Hepatocyte (in vitro differentiated cells): ENCODE results near the gene PABPC3. TPM values are rescaled to one million over a fixed set of nuclear protein-coding genes. Genes with fewer than 3 reads are reported as not detected.

Experiments
- DNase-seq: peaks from one replicate; pipeline ENCODE4 v3.0.0-alpha.2; 2016; ENCODE audit warnings: low spot score
- H2AFZ ChIP-seq: fragments of 200-600 bp; sonication (generic); 2 replicates; pipeline ENCODE4 v1.6.0; 2016; ENCODE audit warnings: antibody characterized with exemption, mild to moderate bottlenecking
- H3K27ac ChIP-seq: fragments of 200-600 bp; sonication (generic); 2 replicates; pipeline ENCODE4 v1.5.1; 2016; ENCODE audit warnings: mild to moderate bottlenecking
- H3K27me3 ChIP-seq: fragments of 200-600 bp; sonication (generic); 2 replicates; pipeline ENCODE4 v1.6.1; 2016
- H3K36me3 ChIP-seq: fragments of 200-600 bp; sonication (generic); replicated peaks from 2 replicates; pipeline ENCODE4 v1.5.1; 2016; ENCODE audit warnings: low read depth; ENCODE audit not compliant: insufficient read depth
- H3K4me1 ChIP-seq: fragments of 200-600 bp; sonication (generic); 2 replicates; pipeline ENCODE4 v1.5.1; 2016; ENCODE audit warnings: mild to moderate bottlenecking, moderate library complexity; ENCODE audit not compliant: insufficient read depth
- H3K4me2 ChIP-seq: fragments of 200-600 bp; sonication (generic); 2 replicates; pipeline ENCODE4 v1.6.0; 2016
- H3K4me3 ChIP-seq: fragments of 200-600 bp; sonication (generic); 2 replicates; pipeline ENCODE4 v1.5.1; 2016; ENCODE audit warnings: mild to moderate bottlenecking
- H3K79me2 ChIP-seq: fragments of 200-600 bp; sonication (generic); 2 replicates; pipeline ENCODE4 v1.6.0; 2017; ENCODE audit warnings: mild to moderate bottlenecking
- H3K9me2 ChIP-seq: fragments of 200-600 bp; sonication (generic); replicated peaks from 2 replicates; pipeline ENCODE4 v1.6.0; 2017; ENCODE audit warnings: mild to moderate bottlenecking; ENCODE audit not compliant: insufficient read depth
- H3K9me3 ChIP-seq: fragments of 200-600 bp; sonication (generic); 2 replicates; pipeline ENCODE4 v1.5.1; 2016; ENCODE audit warnings: low read depth, mild to moderate bottlenecking
- H4K20me1 ChIP-seq: fragments of 200-600 bp; sonication (generic); 2 replicates; pipeline ENCODE4 v1.6.0; 2016; ENCODE audit warnings: mild to moderate bottlenecking; ENCODE audit not compliant: insufficient read depth, poor library complexity, severe bottlenecking
- CTCF ChIP-seq: fragments of 200-600 bp; sonication (generic); IDR thresholded peaks from 2 replicates; pipeline ENCODE4 v1.5.1; 2016; ENCODE audit warnings: antibody characterized with exemption, mild to moderate bottlenecking; ENCODE audit not compliant: poor library complexity
- EZH2 ChIP-seq: fragments of 200-600 bp; sonication (generic); IDR thresholded peaks from 2 replicates; pipeline ENCODE4 v1.6.1; 2016; ENCODE audit warnings: antibody characterized with exemption, mild to moderate bottlenecking, borderline replicate concordance
- EZH2phosphoT487 ChIP-seq: fragments of 200-600 bp; sonication (generic); IDR thresholded peaks from one replicate; pipeline ENCODE4 v1.6.1; 2018; ENCODE audit warnings: antibody characterized with exemption, mild to moderate bottlenecking, low read depth, moderate library complexity; ENCODE audit not compliant: unreplicated experiment, severe bottlenecking
- WGBS: methylation state at CpG from one replicate; pipeline ENCODE4 v1.1.6; 2016; ENCODE audit warnings: low lambda C conversion rate; ENCODE audit errors: missing lambda C conversion rate; 5-methylcytosine and 5-hydroxymethylcytosine counted together
- polyA plus RNA-seq: library from polyadenylated mRNA; unstranded; fragments of >200 nt; fragmentation: Nextera tagmentation; extraction: Ambion mirVana; gene quantifications from 2 replicates; pipeline ENCODE4 v1.2.1, GENCODE V29; 2016
- total RNA-seq: library from RNA; depleted of rRNA; stranded (reverse); fragments of >200 nt; gene quantifications from 2 replicates; pipeline ENCODE4 v1.2.3, GENCODE V29; 2014

PABPC3 gene
- total RNA-seq (0.03 and 0.04 TPM in 2 replicates), polyA plus RNA-seq (0.06 and 0.11 TPM in 2 replicates)

- H3K9me2 ChIP-seq: no peaks in the 10 kb centered on the region
- no peak within 1 kb of the TSS for H3K4me2 ChIP-seq
- no peaks in the 10 kb centered on the region for H3K79me2 ChIP-seq
- WGBS: 98% methylated on average over 45 of the region's 50 CpGs
- TF ChIP-seq EZH2 (no peak), CTCF (no peak), EZH2phosphoT487 (no peak)
- no peak within 1 kb of the TSS for H2AFZ ChIP-seq
- no peaks in the 10 kb centered on the region for H3K36me3 ChIP-seq
- no peak for DNase-seq
- H3K4me3 ChIP-seq: no peak within 1 kb of the TSS
- H4K20me1 ChIP-seq: no peaks in the 10 kb centered on the region
- H3K4me1 ChIP-seq: no peaks in the 10 kb centered on the region
- no peaks in the 10 kb centered on the region for H3K9me3 ChIP-seq
- no peak within 1 kb of the TSS for H3K27ac ChIP-seq
- no peaks in the 10 kb centered on the region for H3K27me3 ChIP-seq
Observed at GRCh38 chr13:25095851-25096453, at the start of gene PABPC3. Gene PABPC3, plus strand, starts transcription at chr13:25096136. Its CDS starts 63 bp downstream, at chr13:25096199.

- WGBS: 17% methylated on average over 24 of the region's 24 CpGs
- no peaks in the 10 kb centered on the region for H4K20me1 ChIP-seq
- no peaks in the 10 kb centered on the region for H3K36me3 ChIP-seq
- peak overlapping the region; percentile 95 for H3K4me2 ChIP-seq
- no peak overlapping the region for H3K27ac ChIP-seq
- DNase-seq: peak; percentile 16
- peak overlapping the region; percentile 42 for H3K4me3 ChIP-seq
- H3K79me2 ChIP-seq: no peaks in the 10 kb centered on the region
- H3K9me3 ChIP-seq: no peaks in the 10 kb centered on the region
- no peak for TF ChIP-seq EZH2
- no peak for TF ChIP-seq EZH2phosphoT487
- TF ChIP-seq CTCF: no peak
- no peaks in the 10 kb centered on the region for H3K9me2 ChIP-seq
- no peaks in the 10 kb centered on the region for H3K4me1 ChIP-seq
- peaks cover 70% of the 10 kb centered on the region for H3K27me3 ChIP-seq
- H2AFZ ChIP-seq: peak overlapping the region; percentile 95
Observed at GRCh38 chr13:25046274-25046984, 49.5 kb upstream of the PABPC3 start.

GRCh38 chr13:25046985-25047511 lies 48.9 kb upstream of the PABPC3 start:
- 2% methylated on average over 39 of the region's 39 CpGs for WGBS
- DNase-seq: peak; percentile 43
- H3K4me3 ChIP-seq: peak overlapping the region; percentile 42

More at GRCh38 chr13:25046985-25047511, 48.9 kb upstream of the PABPC3 start:
- H3K27ac ChIP-seq: no peak overlapping the region
- H2AFZ ChIP-seq: peak overlapping the region; percentile 95
- H3K27me3 ChIP-seq: peaks cover 65% of the 10 kb centered on the region
- no peaks in the 10 kb centered on the region for H3K4me1 ChIP-seq
- H3K9me2 ChIP-seq: no peaks in the 10 kb centered on the region
- H3K36me3 ChIP-seq: no peaks in the 10 kb centered on the region
- peak overlapping the region; percentile 95 for H3K4me2 ChIP-seq
- no peaks in the 10 kb centered on the region for H4K20me1 ChIP-seq
- no peaks in the 10 kb centered on the region for H3K79me2 ChIP-seq
- no peaks in the 10 kb centered on the region for H3K9me3 ChIP-seq
- TF ChIP-seq CTCF (no peak), EZH2 (no peak), EZH2phosphoT487 (no peak)
